ENCODE results near the gene TMEM125. TPM values are rescaled to one million over a fixed set of nuclear protein-coding genes. Genes with fewer than 3 reads are reported as not detected.

Gene TMEM125
- total and polyA plus RNA-seq, 3 donors from 2014 or later: 0.71 to 2.2 (median 2.0) TPM

- Histone ChIP-seq H3K4me1 (peaks cover 7% of the 10 kb centered on the region), H3K27ac (no peak overlapping the region), H3K4me3 (no peak overlapping the region), H3K36me3 (ENCODE audit: low read depth, missing control alignments) (no peaks in the 10 kb centered on the region), H3K9me3 (no peaks in the 10 kb centered on the region), H3K27me3 (no peaks in the 10 kb centered on the region)
- WGBS, 2 donors: 59 to 85% methylated on average over 1 of the region's 1 CpG
- DNase-seq: no peak
- TF ChIP-seq CTCF (IDR thresholded peaks at IDR 0.05): no peak
- no peak for TF ChIP-seq POLR2A (IDR thresholded peaks at IDR 0.05)
- intact Hi-C loops (cut with DNase I; ENCODE audit: low total_unique reads): loop anchor here (10.0 kb wide), 1 partner anchor 178 kb away; no protein-coding TSS in a partner anchor
Measured at GRCh38 chr1:43237121-43237520, 32.7 kb upstream of the TMEM125 start.

GRCh38 chr1:43238085-43238484, 31.7 kb upstream of the TMEM125 start:
- peak; percentile 83 for DNase-seq
- Histone ChIP-seq H3K36me3 (ENCODE audit: low read depth, missing control alignments) (no peaks in the 10 kb centered on the region), H3K27ac (no peak overlapping the region), H3K9me3 (no peaks in the 10 kb centered on the region), H3K27me3 (no peaks in the 10 kb centered on the region), H3K4me1 (peaks cover 7% of the 10 kb centered on the region), H3K4me3 (no peak overlapping the region)
- 22 to 38% methylated on average over 5 of the region's 5 CpGs for WGBS, 2 donors
- peak in 2 of 3 experiments; percentile 28 to 53 for TF ChIP-seq CTCF (IDR thresholded peaks at IDR 0.05)
- TF ChIP-seq POLR2A (IDR thresholded peaks at IDR 0.05): no peak
- intact Hi-C loops (cut with DNase I; ENCODE audit: low total_unique reads): loop anchor here (10.0 kb wide), 1 partner anchor 177 kb away; no protein-coding TSS in a partner anchor

GRCh38 chr1:43238991-43239469, 30.8 kb upstream of the TMEM125 start:
- intact Hi-C loops (cut with DNase I; ENCODE audit: low total_unique reads): loop anchor here (10.0 kb wide), 1 partner anchor 176 kb away; no protein-coding TSS in a partner anchor
- H3K27me3 ChIP-seq: no peaks in the 10 kb centered on the region
- WGBS, 2 donors: 79 to 83% methylated on average over 3 of the region's 3 CpGs
- H3K4me1 ChIP-seq: peaks cover 7% of the 10 kb centered on the region
- no peaks in the 10 kb centered on the region for H3K36me3 ChIP-seq (ENCODE audit: low read depth, missing control alignments)
- no peak overlapping the region for H3K27ac ChIP-seq
- H3K9me3 ChIP-seq: no peaks in the 10 kb centered on the region
- H3K4me3 ChIP-seq: no peak overlapping the region
- TF ChIP-seq POLR2A (IDR thresholded peaks at IDR 0.05): no peak
- TF ChIP-seq CTCF (IDR thresholded peaks at IDR 0.05): no peak
- no peak for DNase-seq

GRCh38 chr1:43239484-43239883, 30.3 kb upstream of the TMEM125 start:
- TF ChIP-seq CTCF (IDR thresholded peaks at IDR 0.05) (no peak), POLR2A (IDR thresholded peaks at IDR 0.05) (no peak)
- Histone ChIP-seq H3K27me3 (no peaks in the 10 kb centered on the region), H3K9me3 (no peaks in the 10 kb centered on the region), H3K36me3 (ENCODE audit: low read depth, missing control alignments) (no peaks in the 10 kb centered on the region), H3K27ac (no peak overlapping the region), H3K4me1 (peaks cover 7% of the 10 kb centered on the region), H3K4me3 (no peak overlapping the region)
- 91 to 93% methylated on average over 3 of the region's 3 CpGs for WGBS, 2 donors
- intact Hi-C loops (cut with DNase I; ENCODE audit: low total_unique reads): loop anchor here (10.0 kb wide), 1 partner anchor 175 kb away; no protein-coding TSS in a partner anchor
- DNase-seq: no peak

GRCh38 chr1:43241413-43241836, 28.4 kb upstream of the TMEM125 start:
- no peaks in the 10 kb centered on the region for H3K27me3 ChIP-seq
- H3K36me3 ChIP-seq (ENCODE audit: low read depth, missing control alignments): no peaks in the 10 kb centered on the region
- peaks cover 7% of the 10 kb centered on the region for H3K4me1 ChIP-seq
- TF ChIP-seq POLR2A (IDR thresholded peaks at IDR 0.05) (no peak), CTCF (IDR thresholded peaks at IDR 0.05) (no peak)
- peak; percentile 73 for DNase-seq
- intact Hi-C loops (cut with DNase I; ENCODE audit: low total_unique reads): no loop called here
- H3K9me3 ChIP-seq: no peaks in the 10 kb centered on the region
- 26 to 50% methylated on average over 6 of the region's 6 CpGs for WGBS, 2 donors
- H3K4me3 ChIP-seq: no peak overlapping the region
- H3K27ac ChIP-seq: peak overlapping the region; percentile 39 to 56

Measured in testis (tissue), 3 donors.